Naive B cell (primary cell): ENCODE measurements around the gene THTPA. TPM values are rescaled to one million over a fixed set of nuclear protein-coding genes. Genes with fewer than 3 reads are reported as not detected.
A peak's percentile ranks its signal among the peaks of the same experiment; 100 is the strongest.
"Not testable (repeated sequence)": the region's sequence is repeated elsewhere in the genome, so short reads cannot be mapped to it uniquely, and the experiment has no call there.

ENCODE experiments used
- ATAC-seq, 2 donors: fragments of 150-1000 bp; cut with Tn5 transposase; 2 replicates each; pipeline ENCODE4 v1.10.0; 2021; ENCODE audit warnings: low read depth in 2 of 2, mild to moderate bottlenecking in 2 of 2, moderate library complexity in 2 of 2
- DNase-seq: peaks from one replicate; pipeline ENCODE4 v3.0.0; 2022
- H3K27ac Mint-ChIP-seq, 6 donors: one replicate each; pipeline ENCODE4 v1.8.0; 2020 to 2022; ENCODE audit warnings: mild to moderate bottlenecking in 6 of 6, mixed read lengths in 6 of 6, moderate library complexity in 5 of 6, inconsistent platforms in 2 of 6
- H3K27me3 Mint-ChIP-seq, 3 donors: one replicate each; pipeline ENCODE4 v1.8.0; 2021 to 2022; ENCODE audit warnings: mixed read lengths in 3 of 3, mild to moderate bottlenecking in 1 of 3
- H3K36me3 Mint-ChIP-seq, 2 donors: one replicate each; pipeline ENCODE4 v1.8.0; 2020 to 2022; ENCODE audit warnings: mixed read lengths in 2 of 2, inconsistent platforms in 1 of 2, mild to moderate bottlenecking in 1 of 2
- H3K4me1 Mint-ChIP-seq, 3 donors: one replicate each; pipeline ENCODE4 v1.8.0; 2020 to 2022; ENCODE audit warnings: mixed read lengths in 3 of 3, inconsistent platforms in 1 of 3, mild to moderate bottlenecking in 1 of 3, moderate library complexity in 1 of 3
- H3K4me3 Mint-ChIP-seq, 8 donors: one replicate each; pipeline ENCODE4 v1.8.0; 2020 to 2022; ENCODE audit warnings: mild to moderate bottlenecking in 8 of 8, mixed read lengths in 8 of 8, moderate library complexity in 8 of 8, inconsistent platforms in 2 of 8
- H3K9me3 Mint-ChIP-seq, 7 donors: one replicate each; pipeline ENCODE4 v1.8.0; 2020 to 2022; ENCODE audit warnings: mixed read lengths in 7 of 7, mild to moderate bottlenecking in 5 of 7, inconsistent platforms in 2 of 7, moderate library complexity in 1 of 7
- polyA plus RNA-seq, 6 donors: library from polyadenylated mRNA; unstranded; fragments of 300-500 nt; fragmentation: Illumina TruSeq; gene quantifications; one replicate each; pipeline ENCODE4 v1.2.3, GENCODE V29; 2021; ENCODE audit warnings: low read depth in 6 of 6

THTPA gene
- polyA plus RNA-seq, 6 donors from 2014 or later: 16.0 to 28.3 (median 21.7) TPM

DNA sequence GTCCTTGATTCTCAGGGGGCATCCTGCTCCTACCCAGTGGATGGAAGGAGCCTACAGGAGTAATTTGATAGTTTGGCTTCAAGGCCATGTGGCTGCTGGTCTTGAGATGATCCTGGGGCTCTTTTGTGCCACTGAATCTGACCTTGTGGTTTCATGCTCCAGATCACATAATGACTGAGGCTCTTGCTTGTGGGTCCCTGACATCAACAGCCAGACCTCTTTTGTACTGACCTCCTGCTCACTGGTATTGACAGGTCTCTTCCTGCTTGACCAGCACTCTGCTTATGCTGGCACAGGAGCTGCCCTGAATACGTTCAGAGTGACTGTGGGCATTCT lies 45.7 kb downstream of the THTPA start:
- H3K4me3 Mint-ChIP-seq: no peak overlapping the region
- H3K27ac Mint-ChIP-seq: peak overlapping the region in 1 of 6 donors; percentile 33
- no peaks in the 10 kb centered on the region for H3K4me1 Mint-ChIP-seq
- peaks cover 22 to 41% (median 30%) of the 10 kb centered on the region in 3 donors for H3K27me3 Mint-ChIP-seq
- no peak for DNase-seq
- no peak for ATAC-seq
- H3K36me3 Mint-ChIP-seq: peaks cover 5 to 15% of the 10 kb centered on the region in 2 donors
- peaks cover 4 to 17% (median 6%) of the 10 kb centered on the region in 7 donors for H3K9me3 Mint-ChIP-seq

DNA sequence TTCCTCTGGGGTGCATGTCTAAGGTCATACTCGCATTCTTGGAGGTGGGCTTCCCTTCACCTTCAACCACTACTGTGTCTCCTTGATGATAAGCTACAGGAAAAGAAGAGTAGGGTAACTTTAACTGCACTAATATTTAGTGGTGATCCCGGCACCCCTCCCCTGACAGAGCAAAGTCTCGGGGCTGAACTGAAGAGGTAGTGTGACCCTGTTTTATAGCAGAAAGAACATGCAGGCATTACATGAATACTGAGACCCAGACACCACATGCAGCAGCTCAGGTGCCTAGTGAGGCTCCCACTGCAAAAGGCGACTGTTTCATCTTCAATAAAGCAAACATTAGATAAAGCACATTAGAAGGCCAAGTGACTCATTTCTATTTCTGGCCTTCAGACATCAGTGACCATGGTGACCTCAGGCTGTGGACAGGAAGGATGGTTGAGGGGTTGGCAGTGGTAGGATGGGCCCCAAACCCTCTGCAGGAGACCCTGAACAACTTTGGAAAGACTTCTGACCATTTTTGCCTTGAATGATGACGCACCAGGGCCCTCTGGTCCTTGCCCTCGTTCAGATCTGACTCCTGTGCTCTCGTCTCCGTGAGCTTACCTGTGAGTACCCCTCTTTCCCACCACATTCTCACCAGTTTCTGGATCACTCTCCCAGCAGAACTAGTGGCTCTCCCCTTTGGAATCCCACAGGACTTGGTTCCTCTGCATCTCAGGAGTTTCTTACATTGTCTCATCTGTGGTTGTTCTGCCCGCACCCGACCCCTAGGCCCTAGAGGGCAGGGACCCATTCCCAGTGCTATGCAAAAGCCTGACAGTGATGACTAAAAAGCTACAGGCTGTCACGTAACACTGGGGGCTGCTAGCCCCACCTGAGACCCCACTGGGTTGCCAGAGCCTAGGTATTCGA lies 46.4 kb downstream of the THTPA start:
- H3K27ac Mint-ChIP-seq: peak overlapping the region in 1 of 6 donors; percentile 47
- DNase-seq (no peak), ATAC-seq (no peak)
- no peaks in the 10 kb centered on the region for H3K4me1 Mint-ChIP-seq
- H3K4me3 Mint-ChIP-seq: no peak overlapping the region
- peaks cover 5 to 15% of the 10 kb centered on the region in 2 donors for H3K36me3 Mint-ChIP-seq
- H3K27me3 Mint-ChIP-seq: peaks cover 23 to 35% (median 33%) of the 10 kb centered on the region in 3 donors
- peaks cover 4 to 17% (median 6%) of the 10 kb centered on the region in 7 donors for H3K9me3 Mint-ChIP-seq

DNA sequence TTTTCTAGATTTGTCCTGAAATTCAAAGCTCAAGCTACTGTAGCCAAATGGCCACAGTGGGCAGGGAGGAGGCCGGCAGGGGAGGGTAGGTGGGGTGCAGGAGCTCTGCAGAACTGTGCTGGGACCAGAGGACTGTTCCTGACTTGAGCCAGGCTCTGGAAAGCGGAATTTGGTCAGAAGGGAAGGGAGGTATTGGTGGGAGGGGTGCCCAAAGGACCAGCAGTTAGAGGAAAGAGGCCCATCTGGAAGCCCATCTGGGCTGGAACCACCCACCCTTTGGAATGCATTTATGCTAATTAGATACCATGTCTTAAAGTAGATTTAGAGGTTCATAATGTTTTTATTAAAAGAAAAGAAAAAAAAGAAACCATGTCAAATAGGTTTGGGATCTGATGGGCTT lies 47.0 kb downstream of the THTPA start:
- peaks cover 23 to 35% (median 28%) of the 10 kb centered on the region in 3 donors for H3K27me3 Mint-ChIP-seq
- H3K36me3 Mint-ChIP-seq: peaks cover 5 to 15% of the 10 kb centered on the region in 2 donors
- H3K27ac Mint-ChIP-seq: no peak overlapping the region
- ATAC-seq (no peak), DNase-seq (no peak)
- H3K4me1 Mint-ChIP-seq: no peaks in the 10 kb centered on the region
- H3K9me3 Mint-ChIP-seq: peaks cover 4 to 17% (median 6%) of the 10 kb centered on the region in 7 donors
- H3K4me3 Mint-ChIP-seq: no peak overlapping the region

DNA sequence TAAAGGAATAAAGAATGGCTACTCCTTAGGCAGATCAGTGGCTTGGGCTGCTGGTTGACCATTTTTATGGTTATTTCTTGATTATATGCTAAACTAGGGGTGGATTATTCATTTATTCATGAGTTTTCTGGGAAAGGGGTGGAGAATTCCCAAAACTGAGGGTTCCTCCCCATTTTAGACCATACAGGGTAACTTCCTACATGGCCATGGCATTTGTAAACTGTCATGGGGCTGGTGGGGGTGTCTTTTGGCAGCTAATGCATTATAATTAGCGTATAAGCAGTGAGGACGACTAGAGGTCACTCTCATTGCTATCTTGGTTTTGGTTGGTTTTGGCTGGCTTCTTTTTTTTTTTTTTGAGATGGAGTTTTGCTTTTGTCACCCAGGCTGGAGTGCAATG lies 48.1 kb downstream of the THTPA start:
- peaks cover 4 to 14% (median 6%) of the 10 kb centered on the region in 7 donors for H3K9me3 Mint-ChIP-seq
- no peak overlapping the region for H3K27ac Mint-ChIP-seq
- H3K4me1 Mint-ChIP-seq: no peaks in the 10 kb centered on the region
- peaks cover 20 to 42% (median 21%) of the 10 kb centered on the region in 3 donors for H3K27me3 Mint-ChIP-seq
- H3K4me3 Mint-ChIP-seq: no peak overlapping the region
- peaks cover 5 to 15% of the 10 kb centered on the region in 2 donors for H3K36me3 Mint-ChIP-seq
- ATAC-seq (no peak), DNase-seq (no peak)

DNA sequence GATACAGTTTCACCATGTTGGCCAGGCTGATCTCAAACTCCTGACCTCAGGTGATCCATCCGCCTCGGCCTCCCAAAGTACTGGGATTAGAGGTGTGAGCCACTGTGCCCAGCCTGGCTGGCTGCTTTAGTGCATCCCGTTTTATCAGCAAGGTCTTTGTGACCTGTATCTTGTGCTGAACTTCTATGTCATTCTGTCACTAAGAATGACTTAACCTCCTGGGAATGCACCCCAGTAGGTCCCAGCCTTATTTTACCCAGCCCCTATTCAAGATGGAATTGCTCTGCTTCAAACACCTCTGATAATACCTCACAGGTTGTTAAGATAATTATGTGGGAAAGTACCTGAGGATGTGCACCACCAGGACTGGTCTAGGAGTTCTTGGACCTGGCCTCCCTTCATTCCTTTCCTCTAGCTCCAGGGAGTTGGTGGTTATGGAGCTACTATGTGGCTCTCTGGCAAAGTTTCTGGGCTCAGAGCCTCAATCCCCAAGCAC lies 48.7 kb downstream of the THTPA start:
- DNase-seq (no peak), ATAC-seq (no peak)
- no peak overlapping the region for H3K4me3 Mint-ChIP-seq
- H3K27me3 Mint-ChIP-seq: peaks cover 15 to 43% (median 15%) of the 10 kb centered on the region in 3 donors
- no peak overlapping the region for H3K27ac Mint-ChIP-seq
- peaks cover 0 to 9% of the 10 kb centered on the region in 2 donors for H3K36me3 Mint-ChIP-seq
- no peaks in the 10 kb centered on the region for H3K4me1 Mint-ChIP-seq
- peaks cover 1 to 8% (median 4%) of the 10 kb centered on the region in 7 donors for H3K9me3 Mint-ChIP-seq

DNA sequence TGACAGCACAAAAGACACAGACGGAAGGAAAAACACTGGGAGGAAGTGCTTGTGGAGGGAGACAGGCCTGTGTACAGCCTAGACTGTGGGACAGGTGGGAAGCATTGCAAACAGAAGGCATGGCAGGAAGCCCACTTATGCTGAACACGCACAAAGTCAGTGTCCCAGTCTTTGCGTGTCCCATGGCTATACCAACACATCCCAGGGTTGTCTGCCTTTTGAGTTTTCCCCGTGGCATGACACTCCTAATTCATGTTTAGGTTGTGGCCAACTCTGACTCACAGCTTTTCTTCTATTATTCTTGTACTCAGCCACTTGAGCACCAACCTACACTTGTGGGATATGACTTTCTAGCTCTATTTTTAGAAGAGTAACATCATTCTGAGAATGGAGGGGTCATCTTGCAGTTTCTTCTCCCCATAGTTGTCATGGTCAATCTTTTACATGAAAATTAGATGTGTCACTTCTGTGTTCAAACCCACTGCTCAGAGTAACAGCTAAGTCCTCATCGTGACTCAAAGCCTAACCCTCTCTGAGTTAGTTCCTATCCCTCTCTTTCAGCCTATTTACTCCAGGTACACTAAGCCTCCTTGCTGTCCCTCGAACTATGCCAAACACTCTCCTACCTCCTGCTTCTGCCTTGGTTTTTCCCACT lies 50.0 kb downstream of the THTPA start:
- peaks cover 0 to 4% (median 0%) of the 10 kb centered on the region in 7 donors for H3K9me3 Mint-ChIP-seq
- peaks cover 5 to 33% (median 10%) of the 10 kb centered on the region in 3 donors for H3K27me3 Mint-ChIP-seq
- H3K4me1 Mint-ChIP-seq: no peaks in the 10 kb centered on the region
- ATAC-seq: no peak
- no peak for DNase-seq
- H3K4me3 Mint-ChIP-seq: no peak overlapping the region
- H3K27ac Mint-ChIP-seq: no peak overlapping the region
- no peaks in the 10 kb centered on the region for H3K36me3 Mint-ChIP-seq

DNA sequence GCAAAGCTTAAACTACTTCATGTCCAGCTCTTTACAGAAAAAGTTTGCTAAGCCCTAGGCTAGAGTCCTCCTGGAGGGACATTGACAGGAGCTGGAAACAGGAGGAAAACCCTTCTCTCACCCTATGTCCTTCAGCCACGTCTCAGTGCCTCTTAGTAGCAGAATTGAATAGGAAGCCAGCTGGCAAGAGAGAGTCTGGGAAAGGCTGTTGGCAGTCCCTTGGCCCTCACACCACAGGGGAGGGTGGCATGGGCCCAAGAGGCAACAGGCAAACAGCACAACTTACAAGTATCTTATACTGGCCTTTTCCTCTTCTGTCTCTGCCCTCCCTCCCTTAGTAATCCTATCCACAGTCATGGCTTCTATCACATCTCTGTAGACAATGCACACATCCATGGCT lies 52.4 kb downstream of the THTPA start:
- ATAC-seq: no peak
- Mint-ChIP-seq H3K36me3 (no peaks in the 10 kb centered on the region), H3K27me3 (peaks cover 14 to 39% (median 19%) of the 10 kb centered on the region in 3 donors), H3K4me1 (no peaks in the 10 kb centered on the region), H3K4me3 (no peak overlapping the region), H3K27ac (no peak overlapping the region), H3K9me3 (peaks cover 0 to 4% (median 0%) of the 10 kb centered on the region in 7 donors)
- no peak for DNase-seq

DNA sequence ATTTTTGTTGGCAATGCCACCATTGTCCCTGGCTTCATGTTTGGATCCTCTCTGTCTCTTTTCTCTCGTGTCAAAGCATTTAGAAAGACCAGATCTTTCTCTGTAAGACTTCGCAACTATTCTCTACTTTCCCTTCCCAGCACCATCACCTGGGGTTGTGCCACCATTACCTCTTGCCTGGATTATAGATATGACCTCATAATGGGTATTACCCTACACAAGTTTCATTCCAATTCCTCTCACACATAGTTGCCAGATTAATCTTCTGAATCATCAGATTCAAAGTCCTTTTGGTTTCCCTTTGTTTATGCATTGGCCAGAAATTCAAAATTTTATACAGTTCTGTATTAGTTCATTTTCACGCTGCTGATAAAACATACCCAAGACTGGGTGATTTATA lies 52.9 kb downstream of the THTPA start:
- Mint-ChIP-seq H3K9me3 (peaks cover 0 to 4% (median 0%) of the 10 kb centered on the region in 7 donors), H3K4me1 (no peaks in the 10 kb centered on the region), H3K27ac (no peak overlapping the region), H3K4me3 (no peak overlapping the region), H3K36me3 (no peaks in the 10 kb centered on the region), H3K27me3 (peaks cover 18 to 40% (median 22%) of the 10 kb centered on the region in 3 donors)
- DNase-seq: no peak
- no peak for ATAC-seq

DNA sequence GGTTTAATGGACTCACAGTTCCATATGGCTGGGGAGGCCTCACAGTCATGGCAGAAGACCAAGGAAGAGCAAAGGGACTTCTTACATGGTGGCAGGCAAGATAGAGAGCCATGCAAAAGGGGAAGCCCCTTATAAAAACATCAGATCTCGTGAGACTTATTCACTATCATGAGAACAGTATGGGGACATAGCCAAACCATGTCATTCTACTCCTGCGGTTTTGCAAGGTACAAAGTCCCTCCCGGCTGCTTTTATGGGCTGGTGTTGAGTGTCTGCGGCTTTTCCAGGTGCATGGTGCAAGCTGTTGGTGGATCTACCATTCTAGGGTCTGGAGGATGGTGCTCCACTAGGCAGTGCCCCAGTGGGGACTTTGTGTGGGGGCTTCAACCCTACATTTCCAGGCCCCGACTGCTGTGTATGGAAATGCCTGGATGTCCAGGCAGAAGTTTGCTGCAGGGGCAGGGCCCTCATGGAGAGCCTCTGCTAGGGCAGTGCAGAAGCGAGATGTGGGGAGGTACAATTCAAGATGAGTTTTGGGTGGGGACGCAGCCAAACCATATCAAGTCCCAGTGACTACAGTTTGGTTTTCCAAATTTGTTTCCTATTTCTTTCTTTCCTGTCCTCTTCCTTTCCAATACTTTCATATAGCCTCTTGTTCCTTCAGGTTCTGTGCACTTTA lies 53.5 kb downstream of the THTPA start:
- H3K36me3 Mint-ChIP-seq, H3K4me1 Mint-ChIP-seq, ATAC-seq, H3K9me3 Mint-ChIP-seq, H3K4me3 Mint-ChIP-seq, H3K27ac Mint-ChIP-seq, DNase-seq: not testable (repeated sequence)
- H3K27me3 Mint-ChIP-seq: peaks cover 23 to 46% (median 23%) of the 10 kb centered on the region in 3 donors

Other genes starting within 250 kb of the THTPA start
- under 1 TPM in 3 of 6 donors, not detected in 3; 0.22 to 0.72 (median 0.28) TPM for gene BCL2L2, start 249.4 kb upstream of the THTPA start, polyA plus RNA-seq
- 100 to 1,000 TPM; 114 to 160 (median 145) TPM for gene PABPN1, start 234.8 kb upstream of the THTPA start, polyA plus RNA-seq
- gene SLC22A17, start 203.4 kb upstream of the THTPA start, polyA plus RNA-seq: under 1 TPM in 2 of 6 donors, not detected in 4; 0.29 to 0.66 TPM
- not detected for gene EFS, start 191.1 kb upstream of the THTPA start, polyA plus RNA-seq
- gene IL25, start 183.5 kb upstream of the THTPA start, polyA plus RNA-seq: not detected
- 1 to 10 TPM in 2 of 6 donors, under 1 TPM in 2, not detected in 2; 0.36 to 2.5 (median 1.6) TPM for gene CMTM5, start 179.2 kb upstream of the THTPA start, polyA plus RNA-seq
- gene MYH6, start 148.0 kb upstream of the THTPA start, polyA plus RNA-seq: not detected
- not detected for gene MYH7, start 120.6 kb upstream of the THTPA start, polyA plus RNA-seq
- 100 to 1,000 TPM in 1 of 6 donors, 10 to 100 TPM in 5; 54.2 to 105 (median 76.4) TPM for gene NGDN, start 86.6 kb upstream of the THTPA start, polyA plus RNA-seq
- gene ZFHX2, start 4.5 kb upstream of the THTPA start, polyA plus RNA-seq: under 1 TPM in 3 of 6 donors, not detected in 3; 0.03 to 0.38 (median 0.04) TPM
- 100 to 1,000 TPM in 1 of 6 donors, 10 to 100 TPM in 5; 58.3 to 116 (median 80.4) TPM for gene AP1G2, start 11.5 kb downstream of the THTPA start, polyA plus RNA-seq
- 1 to 10 TPM in 1 of 6 donors, under 1 TPM in 2, not detected in 3; 0.09 to 1.3 (median 0.17) TPM for gene JPH4, start 22.5 kb downstream of the THTPA start, polyA plus RNA-seq
- not detected for gene DHRS2, start 80.1 kb downstream of the THTPA start, polyA plus RNA-seq